K562 (cell line): ENCODE measurements around the gene HAND2.

ENCODE experiments used
- BRCA1 ChIP-seq, 2 experiments: fragments of 450-650 bp in 1 of 2; sonication (generic) in 1 of 2; formaldehyde crosslinking in 1 of 2; IDR thresholded peaks; 2 replicates each; pipeline versions ENCODE4 v1.5.0 to v1.6.1; 2017 to 2020; ENCODE audit warnings: mild to moderate bottlenecking in 1 of 2, missing genetic modification reagents in 1 of 2
- CEBPB ChIP-seq: fragments of 450-650 bp; IDR thresholded peaks from 2 replicates; pipeline ENCODE4 v1.6.1; 2016; ENCODE audit warnings: missing genetic modification characterization, missing compliant biosample characterization
- FOXP1 ChIP-seq: sonication (generic); formaldehyde crosslinking; IDR thresholded peaks from 2 replicates; pipeline ENCODE4 v1.8.0; 2022; ENCODE audit warnings: mild to moderate bottlenecking, missing genetic modification reagents
- PTTG1 ChIP-seq: fragments of 450-650 bp; IDR thresholded peaks from 2 replicates; pipeline ENCODE4 v1.6.1; 2016; ENCODE audit warnings: low read depth, mild to moderate bottlenecking, missing genetic modification characterization, missing compliant biosample characterization
- REST ChIP-seq, 2 experiments: fragments of 450-650 bp; formaldehyde crosslinking in 1 of 2; IDR thresholded peaks; 2 replicates each; pipeline versions ENCODE4 v1.4.0 to v1.6.1; 2014 to 2020; ENCODE audit warnings: mild to moderate bottlenecking in 2 of 2, borderline replicate concordance in 1 of 2, low read depth in 1 of 2
- TF ChIP-seq, protein P1 (sequence below), 3 experiments: IDR thresholded peaks in 2 of 3; conservative IDR thresholded peaks in 1 of 3; 2 replicates each; pipeline ENCODE4 v1.5.1; 2011 to 2012; ENCODE audit warnings: low read length in 3 of 3, mild to moderate bottlenecking in 3 of 3, control low read depth in 2 of 3, improper control_type of control experiment in 1 of 3, inconsistent platforms in 1 of 3, low read depth in 1 of 3, mixed read lengths in 1 of 3, moderate library complexity in 1 of 3; ENCODE audit not compliant: insufficient read depth in 2 of 3

- TF ChIP-seq REST (IDR thresholded peaks at IDR 0.05; ENCODE audit: borderline replicate concordance) (no peak), REST (CRISPR knock-in tag; IDR thresholded peaks at IDR 0.05; ENCODE audit: low read depth) (no peak), FOXP1 (CRISPR knock-in tag) (no peak), CEBPB (tag) (no peak), BRCA1 (IDR thresholded peaks at IDR 0.05) (no peak), BRCA1 (CRISPR knock-in tag; IDR thresholded peaks at IDR 0.05) (no peak), PTTG1 (tag) (no peak)
- TF ChIP-seq, protein P1, sequence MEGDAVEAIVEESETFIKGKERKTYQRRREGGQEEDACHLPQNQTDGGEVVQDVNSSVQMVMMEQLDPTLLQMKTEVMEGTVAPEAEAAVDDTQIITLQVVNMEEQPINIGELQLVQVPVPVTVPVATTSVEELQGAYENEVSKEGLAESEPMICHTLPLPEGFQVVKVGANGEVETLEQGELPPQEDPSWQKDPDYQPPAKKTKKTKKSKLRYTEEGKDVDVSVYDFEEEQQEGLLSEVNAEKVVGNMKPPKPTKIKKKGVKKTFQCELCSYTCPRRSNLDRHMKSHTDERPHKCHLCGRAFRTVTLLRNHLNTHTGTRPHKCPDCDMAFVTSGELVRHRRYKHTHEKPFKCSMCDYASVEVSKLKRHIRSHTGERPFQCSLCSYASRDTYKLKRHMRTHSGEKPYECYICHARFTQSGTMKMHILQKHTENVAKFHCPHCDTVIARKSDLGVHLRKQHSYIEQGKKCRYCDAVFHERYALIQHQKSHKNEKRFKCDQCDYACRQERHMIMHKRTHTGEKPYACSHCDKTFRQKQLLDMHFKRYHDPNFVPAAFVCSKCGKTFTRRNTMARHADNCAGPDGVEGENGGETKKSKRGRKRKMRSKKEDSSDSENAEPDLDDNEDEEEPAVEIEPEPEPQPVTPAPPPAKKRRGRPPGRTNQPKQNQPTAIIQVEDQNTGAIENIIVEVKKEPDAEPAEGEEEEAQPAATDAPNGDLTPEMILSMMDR (IDR thresholded peaks at IDR 0.05 in 2 of 3, conservative IDR thresholded peaks at IDR 0.05 in 1 of 3; ENCODE audit: insufficient read depth in 2 of 3, low read depth in 1 of 3, low read length in 3 of 3): no peak
These were observed 43.2 kb downstream of the HAND2 start for GRCh38 chr4:173486714-173487392.
